CD4-positive, alpha-beta T cell treated with Interleukin-1 beta for 1 hour (primary cell): ENCODE results near the gene MYORG.
A peak's percentile ranks its signal among the peaks of the same experiment; 100 is the strongest.

Experiments used
- DNase-seq, 2 donors: peaks; one replicate each; pipeline ENCODE4 v3.0.0-alpha.2; 2020 to 2022

Gene MYORG

DNA sequence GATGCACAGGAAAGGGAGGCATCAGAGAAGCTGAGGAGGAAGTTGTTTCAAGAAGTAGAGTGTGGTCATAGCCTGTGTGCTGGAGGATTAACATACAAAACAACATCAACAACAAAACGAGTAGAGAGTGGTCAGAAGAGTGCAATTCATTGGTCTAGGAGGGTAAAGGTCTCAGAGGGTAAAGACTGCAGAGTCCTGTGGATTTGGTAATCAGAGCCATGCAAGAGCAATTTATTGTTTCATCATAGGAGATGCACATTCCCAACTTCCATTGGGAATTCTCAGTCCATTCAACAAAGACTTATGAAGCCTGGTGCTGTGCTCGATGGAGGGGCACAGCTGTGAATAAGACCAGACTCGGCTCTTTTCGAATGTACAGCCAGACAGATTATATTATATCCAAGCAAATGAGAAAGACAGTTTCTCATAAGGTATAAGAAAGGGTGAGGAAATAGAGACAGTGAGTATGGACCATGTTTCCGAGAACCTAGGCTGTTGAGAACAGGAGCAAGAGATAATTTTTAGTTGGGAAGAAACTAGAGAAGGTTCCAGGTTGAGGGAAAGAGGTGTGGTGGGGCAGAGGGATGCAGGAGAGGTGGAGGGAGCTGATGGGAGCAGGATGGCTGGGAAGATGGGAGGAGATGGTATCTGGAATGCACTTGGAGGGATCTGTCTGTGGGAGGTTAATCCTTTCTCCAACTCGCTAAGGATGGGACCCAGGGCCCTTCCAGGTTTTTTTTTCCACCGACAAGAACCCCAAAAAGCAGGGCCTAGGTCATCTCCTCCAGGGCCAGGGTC, 7.9 kb upstream of the MYORG start:
- DNase-seq: no peak

DNA sequence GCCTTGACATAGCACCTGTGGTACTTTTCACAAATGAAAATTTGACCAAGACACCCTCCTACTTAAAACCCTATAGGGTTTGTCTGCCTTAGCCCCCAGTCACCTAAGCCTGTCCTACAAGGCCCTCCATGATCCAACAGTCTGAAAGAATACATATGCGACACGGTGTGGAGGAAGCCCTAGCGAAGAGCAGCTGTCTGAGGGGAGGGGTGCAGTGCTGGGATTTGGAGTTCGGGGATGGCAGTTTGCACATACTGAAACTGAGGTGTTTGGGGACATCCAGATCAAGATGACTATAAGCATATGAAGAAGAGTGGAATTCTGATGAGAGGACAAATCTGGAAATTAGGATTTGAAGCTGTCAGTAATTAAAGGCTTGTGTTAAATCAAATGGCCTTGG, 7.2 kb upstream of the MYORG start:
- DNase-seq: no peak

- DNase-seq: no peak
Measured at GRCh38 chr9:34382879-34383278, 6.2 kb upstream of the MYORG start.

- DNase-seq: no peak
Measured at GRCh38 chr9:34382054-34382453, 5.4 kb upstream of the MYORG start.

- DNase-seq: peak in 1 of 2 donors; percentile 15
Measured at GRCh38 chr9:34381323-34381722, 4.6 kb upstream of the MYORG start.

GRCh38 chr9:34380511-34381315, 4.0 kb upstream of the MYORG start:
- peak; percentile 80 to 81 for DNase-seq

- DNase-seq: no peak
Measured at GRCh38 chr9:34380034-34380510, 3.4 kb upstream of the MYORG start.

GRCh38 chr9:34379334-34380033, 2.8 kb upstream of the MYORG start:
- peak; percentile 89 to 93 for DNase-seq

GRCh38 chr9:34378376-34379060, 1.8 kb upstream of the MYORG start:
- DNase-seq: no peak

- DNase-seq: no peak
Measured at GRCh38 chr9:34377404-34377746, 677 bp upstream of the MYORG start.

- peak; percentile 62 to 65 for DNase-seq
Measured at GRCh38 chr9:34375901-34376595, 650 bp downstream of the MYORG start.

DNA sequence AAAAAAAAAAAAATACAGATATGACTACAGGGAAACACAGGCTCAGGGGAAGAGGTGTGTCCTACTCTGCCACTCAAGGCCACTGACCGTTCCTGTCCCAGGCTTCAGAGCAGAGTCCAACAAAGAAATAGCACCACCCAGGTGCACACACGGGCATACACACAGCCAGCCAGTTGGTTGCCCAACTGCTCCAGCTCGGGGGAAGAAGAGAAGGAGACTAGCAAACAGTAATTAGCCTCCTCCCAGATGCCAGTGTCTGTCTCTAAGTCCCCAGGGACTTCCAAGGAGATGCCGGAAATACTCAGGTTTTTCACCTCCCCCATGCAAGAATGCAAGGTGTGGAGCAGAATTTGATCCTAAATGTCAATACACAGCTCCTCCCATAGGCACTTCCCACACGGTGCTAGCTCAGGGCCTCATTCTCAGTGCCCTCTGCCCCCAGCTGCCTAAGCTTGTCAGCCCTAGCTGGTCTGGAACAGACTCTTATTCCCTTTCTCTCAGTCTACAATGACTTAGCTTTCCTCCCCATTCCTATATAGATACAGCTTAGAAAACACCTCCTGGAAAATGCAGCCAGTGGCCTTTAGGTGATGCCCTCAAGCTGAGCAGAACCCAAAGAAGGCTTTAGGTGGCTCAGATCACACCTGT, 1.7 kb downstream of the MYORG start:
- DNase-seq: no peak

DNA sequence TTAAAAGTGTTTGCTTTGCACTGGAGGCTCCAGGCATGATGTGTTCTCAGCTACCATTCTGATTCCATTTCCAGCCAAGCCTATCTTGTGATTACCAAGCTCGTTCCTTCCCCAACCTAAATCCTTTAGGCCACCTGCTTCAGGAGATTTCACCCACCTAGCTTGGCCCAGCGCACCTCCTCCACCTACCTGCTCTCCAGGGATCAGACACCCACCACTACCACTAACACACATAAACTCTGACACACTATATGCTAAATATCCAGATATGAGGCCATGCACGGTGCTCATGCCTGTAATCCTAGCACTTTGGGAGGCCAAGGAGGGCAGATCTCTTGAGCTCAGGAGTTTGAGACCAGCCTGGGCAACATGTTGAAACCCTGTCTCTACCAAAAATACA, 2.4 kb downstream of the MYORG start:
- no peak for DNase-seq

GRCh38 chr9:34373749-34374148, 2.9 kb downstream of the MYORG start:
- DNase-seq: no peak

DNA sequence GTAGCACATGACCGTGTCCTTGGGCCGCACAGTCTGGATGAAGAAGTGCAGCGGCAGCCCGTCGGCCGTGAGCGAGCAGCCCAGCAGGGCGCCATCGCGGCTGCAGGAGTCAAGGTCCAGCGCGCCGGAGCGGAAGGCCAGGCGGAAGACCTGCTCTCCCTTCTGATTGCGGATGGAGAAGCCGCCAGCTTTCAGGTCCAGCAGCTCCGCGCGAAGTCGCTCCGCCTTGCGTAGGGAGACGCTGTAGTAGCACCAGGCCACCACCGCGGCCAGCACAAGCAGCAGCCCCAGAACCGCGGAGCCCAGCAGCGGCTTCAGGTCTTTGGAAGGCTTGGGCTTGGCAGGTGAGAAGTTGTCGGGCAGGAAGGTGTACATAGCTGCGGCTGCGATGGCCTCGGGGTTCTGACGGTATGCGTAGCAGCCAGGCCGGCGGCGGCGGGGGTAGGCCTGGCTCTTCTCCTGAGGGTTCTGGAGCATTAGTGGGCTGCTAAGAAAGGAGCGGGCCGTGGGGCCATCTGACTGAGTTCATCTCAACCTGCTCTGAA, 4.2 kb downstream of the MYORG start:
- no peak for DNase-seq

GRCh38 chr9:34371886-34372466, 4.7 kb downstream of the MYORG start:
- DNase-seq: no peak

DNA sequence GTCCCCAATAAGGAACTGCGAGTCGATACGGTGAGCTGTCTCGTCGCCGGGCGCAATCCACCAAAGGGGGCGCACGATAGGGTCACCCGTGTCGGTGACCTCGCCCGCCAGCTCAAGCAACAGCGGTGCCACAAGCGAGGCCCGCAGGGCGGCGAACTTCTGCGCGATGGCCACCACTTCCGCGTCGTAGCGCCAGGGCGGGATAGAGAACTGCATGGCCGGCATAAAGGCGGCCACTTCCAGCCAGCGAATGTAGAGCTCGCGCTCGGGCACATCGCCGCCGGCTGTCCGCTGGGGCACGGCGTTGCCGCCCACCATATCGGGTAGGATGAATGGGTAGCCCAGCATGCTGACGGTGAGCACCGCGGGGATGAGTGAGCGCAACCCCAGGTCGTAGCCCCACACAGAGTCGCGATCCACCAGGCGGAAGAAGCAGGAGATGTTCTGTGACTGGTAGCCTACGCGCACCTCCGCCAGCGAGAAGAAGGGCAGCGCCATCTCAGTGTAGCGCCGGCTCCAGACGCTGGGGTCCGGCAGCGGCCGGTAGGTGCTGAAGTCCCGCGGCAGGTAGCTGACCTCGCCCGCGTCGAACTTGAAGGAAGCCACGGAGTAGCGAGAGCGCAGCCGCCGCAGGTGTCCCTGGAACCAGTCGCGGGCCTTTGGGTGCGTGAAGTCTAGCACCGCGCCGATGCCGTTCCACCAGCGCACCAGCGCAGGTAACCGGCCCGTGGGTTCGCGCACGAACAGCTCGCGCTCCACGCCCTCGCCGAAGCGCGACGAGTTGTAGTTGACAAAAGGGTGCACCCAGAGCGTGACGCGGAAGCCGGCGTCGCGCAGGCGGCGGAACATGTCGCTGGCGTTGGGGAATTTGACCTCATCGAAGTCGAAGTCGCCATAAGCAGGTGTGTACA, 5.5 kb downstream of the MYORG start:
- DNase-seq: peak; percentile 31 to 42

DNA sequence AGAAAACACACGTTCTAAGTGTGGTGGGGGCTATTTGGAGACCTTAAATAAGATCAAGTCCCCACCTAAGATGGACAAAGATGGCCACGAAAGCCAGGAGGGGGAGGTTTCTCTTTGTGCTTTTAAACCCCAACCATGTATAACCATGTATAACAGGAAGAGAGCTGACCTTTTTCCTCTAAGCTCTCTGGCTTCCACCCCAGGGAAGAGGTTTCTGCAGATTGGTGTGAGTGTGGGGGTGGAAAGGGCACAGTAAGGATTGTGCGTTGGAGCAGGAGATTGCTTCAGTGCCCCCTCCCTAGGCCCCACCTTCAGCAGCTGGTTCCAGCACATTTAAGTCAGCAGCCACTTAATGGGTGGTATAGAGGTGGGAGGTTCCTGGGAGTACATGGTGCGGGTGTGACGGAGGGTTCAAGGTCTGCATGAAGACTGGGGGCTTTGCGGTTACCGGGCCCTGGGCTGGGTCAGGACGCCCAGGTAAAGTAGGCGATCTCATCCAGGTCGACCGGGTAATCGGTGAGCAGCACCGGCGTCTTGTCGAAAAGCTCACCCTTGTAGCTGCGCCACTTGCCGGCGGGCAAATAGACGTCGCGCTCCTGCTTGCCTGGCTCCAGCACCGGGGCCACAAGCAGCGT, 6.2 kb downstream of the MYORG start:
- DNase-seq: no peak

- no peak for DNase-seq
Measured at GRCh38 chr9:34369636-34370035, 7.1 kb downstream of the MYORG start.
